Endothelial cell (in vitro differentiated cells): ENCODE data around the gene ZKSCAN5. TPM values are rescaled to one million over a fixed set of nuclear protein-coding genes. Genes with fewer than 3 reads are reported as not detected.
A peak's percentile ranks its signal among the peaks of the same experiment; 100 is the strongest.

ENCODE experiments used
- DNase-seq: peaks from one replicate; pipeline ENCODE4 v3.0.0; 2021; ENCODE audit warnings: low spot score
- H3K27ac Mint-ChIP-seq: one replicate; pipeline ENCODE4 v1.8.0; 2021; ENCODE audit warnings: mixed read lengths, inconsistent platforms; ENCODE audit not compliant: unreplicated experiment
- H3K27me3 Mint-ChIP-seq: one replicate; pipeline ENCODE4 v1.8.0; 2021; ENCODE audit warnings: mild to moderate bottlenecking, moderate library complexity, mixed read lengths, inconsistent platforms; ENCODE audit not compliant: unreplicated experiment
- H3K36me3 Mint-ChIP-seq: one replicate; pipeline ENCODE4 v1.8.0; 2021; ENCODE audit warnings: mild to moderate bottlenecking, low read depth, mixed read lengths, inconsistent platforms; ENCODE audit not compliant: unreplicated experiment
- H3K4me1 Mint-ChIP-seq: one replicate; pipeline ENCODE4 v1.8.0; 2021; ENCODE audit warnings: mild to moderate bottlenecking, mixed read lengths, inconsistent platforms; ENCODE audit not compliant: unreplicated experiment
- H3K4me3 Mint-ChIP-seq: one replicate; pipeline ENCODE4 v1.8.0; 2021; ENCODE audit warnings: mild to moderate bottlenecking, mixed read lengths, inconsistent platforms; ENCODE audit not compliant: unreplicated experiment
- H3K9me3 Mint-ChIP-seq: one replicate; pipeline ENCODE4 v1.8.0; 2021; ENCODE audit warnings: mixed read lengths, inconsistent platforms; ENCODE audit not compliant: unreplicated experiment
- CTCF ChIP-seq: fragments of 200-600 bp; sonication (generic); IDR thresholded peaks from one replicate; pipeline ENCODE4 v1.5.0; 2021; ENCODE audit warnings: antibody characterized with exemption; ENCODE audit not compliant: unreplicated experiment
- total RNA-seq: library from RNA; stranded (reverse); fragmentation: NEBNext Ultra II Directional; extraction: Animal tissue kit (Norgen Biotek cat#: 25700); gene quantifications from one replicate; pipeline ENCODE4 v1.2.1, GENCODE V29; 2021; ENCODE audit not compliant: unreplicated experiment

Gene ZKSCAN5
- total RNA-seq, 1 donor from 2014 or later: 17.8 TPM

DNA sequence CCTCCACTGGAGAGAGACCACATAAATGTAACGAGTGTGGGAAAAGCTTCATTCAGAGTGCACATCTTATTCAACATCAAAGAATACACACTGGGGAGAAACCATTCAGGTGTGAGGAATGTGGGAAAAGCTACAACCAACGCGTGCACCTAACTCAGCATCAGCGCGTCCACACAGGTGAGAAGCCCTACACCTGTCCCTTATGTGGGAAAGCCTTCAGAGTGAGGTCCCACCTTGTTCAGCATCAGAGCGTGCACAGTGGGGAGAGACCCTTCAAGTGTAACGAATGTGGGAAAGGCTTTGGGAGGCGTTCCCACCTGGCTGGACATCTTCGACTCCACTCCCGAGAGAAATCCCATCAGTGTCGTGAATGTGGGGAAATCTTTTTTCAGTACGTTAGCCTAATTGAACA is 26.9 kb downstream of the ZKSCAN5 start:
- peaks cover 75% of the 10 kb centered on the region for H3K36me3 Mint-ChIP-seq
- peaks cover 5% of the 10 kb centered on the region for H3K27me3 Mint-ChIP-seq
- peak overlapping the region; percentile 79 for H3K4me3 Mint-ChIP-seq
- H3K4me1 Mint-ChIP-seq: no peaks in the 10 kb centered on the region
- DNase-seq: no peak
- TF ChIP-seq CTCF: no peak
- H3K27ac Mint-ChIP-seq: no peak overlapping the region
- peaks cover 39% of the 10 kb centered on the region for H3K9me3 Mint-ChIP-seq

GRCh38 chr7:99535667-99536066 is 31.2 kb downstream of the ZKSCAN5 start:
- peaks cover 22% of the 10 kb centered on the region for H3K9me3 Mint-ChIP-seq
- no peak overlapping the region for H3K4me3 Mint-ChIP-seq
- H3K4me1 Mint-ChIP-seq: no peaks in the 10 kb centered on the region
- no peak for TF ChIP-seq CTCF
- no peak for DNase-seq
- H3K27ac Mint-ChIP-seq: no peak overlapping the region
- peaks cover 7% of the 10 kb centered on the region for H3K27me3 Mint-ChIP-seq
- H3K36me3 Mint-ChIP-seq: peaks cover 45% of the 10 kb centered on the region

DNA sequence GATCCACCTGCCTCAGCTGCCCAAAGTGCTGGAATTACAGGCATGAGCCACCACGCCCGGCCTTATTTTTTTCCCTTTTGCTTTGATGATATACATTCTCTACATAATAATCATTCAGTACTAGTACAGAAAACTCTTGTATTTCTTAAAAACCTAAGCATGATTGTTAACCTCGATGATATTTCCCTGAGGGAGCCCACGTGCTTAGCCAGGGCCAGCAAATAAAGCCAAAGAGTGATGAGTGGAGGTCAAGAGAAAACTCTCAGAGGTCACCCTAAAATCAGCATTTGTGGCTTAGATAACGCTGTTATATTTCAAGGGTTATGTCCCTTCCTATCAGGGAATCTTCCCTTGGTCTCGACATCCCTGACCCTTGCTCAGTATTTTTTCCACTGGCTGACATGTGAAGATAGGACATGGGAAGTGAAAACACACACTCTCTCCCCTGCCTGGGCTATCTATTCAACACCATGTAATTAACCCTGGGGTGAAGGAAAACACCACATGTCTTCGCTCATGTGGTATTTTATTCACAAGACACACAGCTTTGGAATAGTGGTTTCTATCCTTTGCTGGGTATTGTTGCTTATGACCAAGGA is 34.9 kb downstream of the ZKSCAN5 start:
- no peak overlapping the region for H3K27ac Mint-ChIP-seq
- DNase-seq: no peak
- H3K4me1 Mint-ChIP-seq: no peaks in the 10 kb centered on the region
- H3K36me3 Mint-ChIP-seq: peaks cover 34% of the 10 kb centered on the region
- TF ChIP-seq CTCF: no peak
- H3K9me3 Mint-ChIP-seq: peaks cover 10% of the 10 kb centered on the region
- H3K27me3 Mint-ChIP-seq: peaks cover 6% of the 10 kb centered on the region
- no peak overlapping the region for H3K4me3 Mint-ChIP-seq

- no peaks in the 10 kb centered on the region for H3K4me1 Mint-ChIP-seq
- H3K36me3 Mint-ChIP-seq: peaks cover 37% of the 10 kb centered on the region
- TF ChIP-seq CTCF: no peak
- H3K4me3 Mint-ChIP-seq: peak overlapping the region; percentile 21
- DNase-seq: no peak
- peaks cover 10% of the 10 kb centered on the region for H3K9me3 Mint-ChIP-seq
- H3K27ac Mint-ChIP-seq: no peak overlapping the region
- peaks cover 6% of the 10 kb centered on the region for H3K27me3 Mint-ChIP-seq
Observed at GRCh38 chr7:99540542-99540941, 36.1 kb downstream of the ZKSCAN5 start.

DNA sequence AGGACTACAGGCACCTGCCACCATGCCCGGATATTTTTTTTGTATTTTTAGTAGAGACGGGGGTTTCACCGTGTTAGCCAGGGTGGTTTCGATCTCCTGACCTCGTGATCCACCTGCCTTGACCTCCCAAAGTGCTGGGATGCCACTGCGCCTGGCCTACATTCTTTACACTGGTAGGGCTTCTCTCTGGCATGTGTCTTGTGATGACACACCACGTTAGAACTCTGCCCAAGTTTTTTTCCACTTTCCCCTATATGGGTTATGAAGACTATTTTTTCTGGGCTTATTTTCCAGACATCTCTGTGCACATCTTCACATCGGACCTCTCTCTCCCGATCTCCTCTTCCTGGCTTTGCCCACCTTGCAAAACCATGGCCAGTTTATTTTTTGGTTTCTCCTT is 36.8 kb downstream of the ZKSCAN5 start:
- Mint-ChIP-seq H3K27ac (no peak overlapping the region), H3K9me3 (peaks cover 10% of the 10 kb centered on the region), H3K27me3 (peaks cover 6% of the 10 kb centered on the region), H3K4me3 (peak overlapping the region; percentile 21), H3K4me1 (no peaks in the 10 kb centered on the region), H3K36me3 (peaks cover 37% of the 10 kb centered on the region)
- DNase-seq: no peak
- TF ChIP-seq CTCF: no peak
